Hepatocyte (in vitro differentiated cells): ENCODE data around the gene TRAPPC3.
A peak's percentile ranks its signal among the peaks of the same experiment; 100 is the strongest.

ENCODE experiments used
- CTCF ChIP-seq: fragments of 200-600 bp; sonication (generic); IDR thresholded peaks from 2 replicates; pipeline ENCODE4 v1.5.1; 2016; ENCODE audit warnings: antibody characterized with exemption, mild to moderate bottlenecking; ENCODE audit not compliant: poor library complexity
- EZH2 ChIP-seq: fragments of 200-600 bp; sonication (generic); IDR thresholded peaks from 2 replicates; pipeline ENCODE4 v1.6.1; 2016; ENCODE audit warnings: antibody characterized with exemption, mild to moderate bottlenecking, borderline replicate concordance

- no peak for TF ChIP-seq EZH2
- peak; percentile 29 for TF ChIP-seq CTCF
These were observed 11.7 kb upstream of the TRAPPC3 start for GRCh38 chr1:36160949-36161485.
